TTC549 (cell line): ENCODE data around the gene ARHGDIG.
"Not testable (repeated sequence)": the region's sequence is repeated elsewhere in the genome, so short reads cannot be mapped to it uniquely, and the experiment has no call there.

Experiments
- FAIRE-seq: peaks from 2 replicates; lab custom pipeline; 2012; peaks lifted over from hg19 to GRCh38; lab: Jason Lieb, UNC

ARHGDIG gene

GRCh38 chr16:280552-280951, at the start of gene ARHGDIG:
TSS of gene ARHGDIG (plus strand) at chr16:280591. CDS start at chr16:280681, 90 bp downstream.
- no peak for FAIRE-seq

- FAIRE-seq: no peak
Observed at GRCh38 chr16:230949-231348, 49.4 kb upstream of the ARHGDIG start.

- FAIRE-seq: no peak
Observed at GRCh38 chr16:234468-235305, 45.7 kb upstream of the ARHGDIG start, which contains the start of gene FAM234A. TSS of gene FAM234A (plus strand) at chr16:234821. CDS start at chr16:254414, 19,593 bp downstream.

GRCh38 chr16:239948-240277, 40.5 kb upstream of the ARHGDIG start:
- no peak for FAIRE-seq

DNA sequence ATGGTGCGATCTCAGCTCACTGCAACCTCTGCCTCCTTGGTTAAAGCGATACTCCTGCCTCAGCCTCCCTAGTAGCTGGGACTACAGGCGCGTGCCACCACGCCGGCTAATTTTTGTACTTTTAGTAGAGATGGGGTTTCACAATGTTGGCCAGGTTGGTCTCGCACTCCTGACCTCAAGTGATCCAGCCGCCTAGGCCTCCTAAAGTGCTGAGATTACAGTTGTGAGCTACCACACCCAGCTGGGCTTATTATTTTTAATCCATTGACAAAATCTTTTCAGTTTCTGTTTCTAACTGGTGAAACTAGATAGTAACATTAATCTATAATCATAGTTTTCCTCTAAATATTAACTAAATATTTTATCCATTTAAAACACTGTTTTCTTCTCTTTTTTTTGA, 39.8 kb upstream of the ARHGDIG start:
- FAIRE-seq: no peak

DNA sequence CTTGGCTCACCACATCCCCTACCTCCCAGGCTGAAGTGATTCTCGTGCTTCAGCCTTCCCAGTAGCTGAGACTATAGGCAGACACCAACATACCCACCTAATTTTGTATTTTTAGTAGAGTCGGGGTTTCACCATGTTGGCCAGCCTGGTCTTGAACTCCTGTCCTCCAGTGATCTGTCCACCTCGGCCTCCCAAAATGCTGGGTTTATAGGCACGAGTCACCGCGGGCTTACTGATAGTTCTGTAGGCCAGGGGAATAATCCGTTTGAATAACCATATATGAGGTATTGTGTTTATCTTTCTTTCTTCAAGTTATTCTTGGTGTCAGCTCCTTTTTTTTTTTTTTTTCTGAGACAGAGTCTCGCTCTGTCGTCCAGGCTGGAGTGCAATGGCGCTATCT, 38.1 kb upstream of the ARHGDIG start:
- no peak for FAIRE-seq

- no peak for FAIRE-seq
Observed at GRCh38 chr16:243348-243747, 37.0 kb upstream of the ARHGDIG start.

GRCh38 chr16:245105-245504, 35.3 kb upstream of the ARHGDIG start:
- no peak for FAIRE-seq

- FAIRE-seq: no peak
Observed at GRCh38 chr16:247027-247426, 33.4 kb upstream of the ARHGDIG start.

- no peak for FAIRE-seq
Observed at GRCh38 chr16:249431-249830, 31.0 kb upstream of the ARHGDIG start.

- no peak for FAIRE-seq
Observed at GRCh38 chr16:252366-253337, 27.7 kb upstream of the ARHGDIG start.

DNA sequence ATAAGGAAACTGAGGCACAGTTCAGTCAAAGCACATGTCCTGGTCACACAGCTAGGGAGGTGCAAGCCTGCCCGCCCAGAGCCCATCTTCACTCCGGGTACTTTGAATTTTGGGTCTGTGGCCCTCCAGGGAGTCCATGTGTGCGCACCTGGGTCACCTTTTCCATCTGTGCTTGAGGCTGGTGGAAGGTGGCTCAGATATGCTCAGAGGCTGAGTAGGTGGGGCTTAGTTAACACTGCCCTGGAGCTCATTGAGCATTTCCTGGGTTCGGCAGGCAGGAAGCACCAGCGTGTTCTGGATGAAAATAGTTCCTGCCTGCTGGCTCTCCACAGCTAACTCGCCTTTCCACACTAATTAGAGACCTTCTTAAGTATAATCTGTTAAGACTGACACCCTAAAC, 26.6 kb upstream of the ARHGDIG start:
- FAIRE-seq: no peak

- no peak for FAIRE-seq
Observed at GRCh38 chr16:254461-254860, 25.9 kb upstream of the ARHGDIG start.

DNA sequence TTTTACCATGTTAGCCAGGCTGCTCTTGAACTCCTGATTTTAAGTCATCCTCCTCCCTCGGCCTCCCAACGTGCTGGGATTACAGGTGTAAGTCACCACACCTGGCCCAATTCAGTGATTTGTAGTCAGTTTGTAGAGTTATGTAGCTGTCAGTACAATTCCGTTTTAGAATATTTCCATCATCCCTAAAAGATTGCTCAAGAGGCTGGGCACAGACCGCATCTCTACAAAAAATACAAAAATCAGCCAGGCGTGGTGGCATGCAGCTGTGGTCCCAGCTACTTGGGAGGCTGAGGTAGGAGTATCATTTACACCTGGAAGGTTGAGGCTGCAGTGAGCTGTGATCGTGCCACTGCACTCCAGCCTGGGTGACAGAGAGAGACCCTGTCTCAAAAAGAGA, 25.2 kb upstream of the ARHGDIG start:
- FAIRE-seq: no peak

GRCh38 chr16:258091-258490, 22.3 kb upstream of the ARHGDIG start:
- FAIRE-seq: not testable (repeated sequence)

- no peak for FAIRE-seq
Observed at GRCh38 chr16:259226-259625, 21.2 kb upstream of the ARHGDIG start.

DNA sequence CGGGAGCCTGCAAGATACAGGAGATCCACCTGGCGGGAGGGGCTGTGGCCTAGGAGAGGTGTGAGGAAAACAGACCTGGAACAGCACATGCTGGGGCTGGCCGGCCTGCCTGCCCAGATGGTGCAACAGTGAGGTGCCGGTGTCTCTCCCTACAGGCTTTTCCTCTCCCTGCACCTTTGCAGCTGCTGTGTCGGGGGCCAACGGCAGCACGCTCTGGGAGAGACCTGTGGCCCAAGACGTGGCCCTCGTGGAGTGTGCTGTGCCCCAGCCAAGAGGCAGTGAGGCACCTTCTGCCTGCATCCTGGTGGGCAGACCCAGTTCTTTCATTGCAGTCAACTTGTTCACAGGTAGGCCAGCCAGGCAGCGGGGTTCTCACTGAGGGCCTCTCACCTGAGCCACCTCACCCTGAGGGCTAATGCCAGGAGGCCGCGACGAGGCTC, 20.6 kb upstream of the ARHGDIG start:
- FAIRE-seq: no peak

- no peak for FAIRE-seq
Observed at GRCh38 chr16:260326-260725, 20.1 kb upstream of the ARHGDIG start.

DNA sequence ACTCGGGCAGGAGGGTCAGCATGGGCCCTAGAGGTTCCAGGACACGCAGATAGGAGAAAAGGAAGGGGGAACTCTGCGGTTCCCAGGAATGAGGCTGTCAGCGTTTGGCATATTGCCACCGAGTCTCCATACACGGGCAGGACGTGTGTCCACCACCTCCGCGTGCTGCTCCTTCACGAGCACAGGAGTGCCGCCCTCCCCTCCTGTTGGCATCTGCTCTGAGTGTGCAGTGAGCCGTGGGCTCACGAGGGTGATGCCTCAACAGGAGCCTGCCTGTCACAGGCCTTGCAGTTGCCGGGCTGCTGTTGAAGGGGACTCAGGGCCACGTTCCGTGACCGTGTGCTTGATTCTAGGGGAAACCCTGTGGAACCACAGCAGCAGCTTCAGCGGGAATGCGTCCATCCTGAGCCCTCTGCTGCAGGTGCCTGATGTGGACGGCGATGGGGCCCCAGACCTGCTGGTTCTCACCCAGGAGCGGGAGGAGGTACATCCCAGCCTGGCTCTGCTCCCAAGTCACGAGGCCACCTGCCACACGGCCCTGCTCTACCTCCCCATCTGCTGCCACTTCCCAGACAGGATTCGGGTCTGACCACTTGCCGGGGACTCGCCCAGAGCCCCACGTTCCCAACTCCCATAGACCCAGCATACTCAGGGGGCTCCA, 19.2 kb upstream of the ARHGDIG start:
- no peak for FAIRE-seq

- no peak for FAIRE-seq
Observed at GRCh38 chr16:262121-262745, 18.2 kb upstream of the ARHGDIG start.

GRCh38 chr16:263182-263774, 17.1 kb upstream of the ARHGDIG start:
- no peak for FAIRE-seq

DNA sequence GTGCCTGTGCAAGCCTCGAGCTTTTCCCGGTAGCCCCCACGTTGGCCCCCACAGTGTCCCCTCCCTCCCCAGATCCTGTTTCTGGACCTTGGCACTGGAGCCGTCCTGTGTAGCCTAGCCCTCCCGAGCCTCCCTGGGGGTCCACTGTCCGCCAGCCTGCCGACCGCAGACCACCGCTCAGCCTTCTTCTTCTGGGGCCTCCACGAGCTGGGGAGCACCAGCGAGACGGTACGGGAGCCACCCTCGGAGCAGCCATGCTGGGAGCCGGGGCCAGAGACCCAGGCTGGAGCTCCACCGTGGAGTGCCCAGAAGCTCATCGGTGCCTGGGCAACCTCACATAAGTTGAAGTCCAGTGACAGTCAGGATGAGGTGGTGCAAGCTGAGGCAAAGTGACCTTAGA, 16.4 kb upstream of the ARHGDIG start:
- FAIRE-seq: no peak
